NCI-H748 treated with DMSO at 0.1 percent for 48 hours (cell line): ENCODE results near the gene C2CD4A.

Source experiments
- DNase-seq: peaks from one replicate; lab custom pipeline; 2025; lab: John Stamatoyannopoulos, UW

C2CD4A gene

DNA sequence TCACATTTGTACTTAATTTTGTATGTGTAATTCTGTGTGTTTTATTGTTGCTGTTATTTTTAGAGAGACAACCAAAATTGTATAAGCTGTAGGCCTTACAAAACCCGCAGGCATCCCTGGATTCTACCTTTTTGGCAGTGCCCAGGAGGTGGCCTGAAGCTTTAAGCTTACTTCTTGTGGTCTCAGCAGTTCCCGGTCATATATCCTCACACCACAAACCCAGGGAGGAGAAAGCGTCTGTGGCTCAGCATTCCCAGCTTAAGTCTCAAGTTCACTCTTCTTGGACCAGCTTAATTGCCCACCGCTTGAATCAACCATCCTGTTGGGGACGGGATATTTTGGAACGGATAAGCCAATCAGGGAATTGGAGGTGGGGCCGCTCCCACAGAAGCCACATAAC is 36.7 kb downstream of the C2CD4A start:
- no peak for DNase-seq

DNA sequence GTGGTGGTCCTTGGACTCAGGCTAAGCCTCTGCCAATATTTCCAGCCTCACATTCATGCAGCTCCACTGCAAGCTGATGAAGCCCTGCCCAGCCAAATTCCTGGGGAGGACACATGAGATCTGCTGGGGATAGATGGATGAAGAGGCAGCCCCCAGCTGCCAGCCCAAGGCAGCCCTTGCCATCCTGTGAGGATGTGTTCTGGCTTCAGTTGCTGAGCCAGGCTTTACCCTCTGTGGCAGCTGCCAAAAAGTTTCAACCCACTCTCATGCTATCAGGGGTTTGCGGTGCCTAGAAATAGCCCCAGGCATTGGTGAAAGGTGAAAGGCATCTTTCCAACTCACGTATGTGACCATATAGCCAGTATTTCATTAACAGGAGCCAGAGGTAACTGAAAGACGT is 37.6 kb downstream of the C2CD4A start:
- DNase-seq = no peak

DNA sequence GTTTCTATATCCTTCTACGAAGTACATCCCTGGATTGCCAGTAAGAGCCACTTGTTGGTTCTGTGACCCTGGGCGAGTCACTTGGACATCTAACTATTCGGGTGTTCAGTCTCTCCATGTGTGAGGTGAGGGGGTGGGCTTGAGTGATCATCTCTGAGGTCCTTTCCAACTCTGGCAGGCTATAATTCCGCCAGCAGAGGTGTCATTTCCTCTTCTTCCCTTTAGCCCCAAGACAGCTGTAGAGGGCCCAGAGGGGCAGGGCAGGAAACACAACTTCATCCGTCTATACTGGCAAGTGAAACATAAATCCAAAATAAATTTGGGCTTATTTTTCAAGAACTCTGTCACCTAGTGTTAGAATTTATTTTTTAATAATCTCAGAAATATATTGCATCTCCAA is 38.1 kb downstream of the C2CD4A start:
- no peak for DNase-seq

DNA sequence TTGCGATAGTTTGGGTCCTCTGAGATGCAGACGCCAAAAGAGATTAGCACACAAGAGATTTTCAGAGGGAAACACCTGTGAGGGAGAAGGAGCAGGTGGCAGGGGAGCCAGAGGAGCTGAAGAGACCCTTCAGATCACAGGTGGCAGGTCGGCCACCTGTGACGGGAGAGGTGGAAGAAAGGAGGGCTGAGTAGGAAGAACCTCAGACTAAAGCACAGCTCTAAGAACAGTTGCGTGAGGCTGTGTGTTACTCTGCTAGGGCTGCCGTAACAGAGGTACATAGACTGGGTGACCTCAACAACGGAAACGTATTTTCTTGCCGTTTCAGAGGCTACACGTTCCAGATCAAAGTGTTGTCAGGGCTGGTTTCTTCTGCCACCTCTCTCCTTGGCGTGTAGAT is 38.5 kb downstream of the C2CD4A start:
- DNase-seq = no peak

DNA sequence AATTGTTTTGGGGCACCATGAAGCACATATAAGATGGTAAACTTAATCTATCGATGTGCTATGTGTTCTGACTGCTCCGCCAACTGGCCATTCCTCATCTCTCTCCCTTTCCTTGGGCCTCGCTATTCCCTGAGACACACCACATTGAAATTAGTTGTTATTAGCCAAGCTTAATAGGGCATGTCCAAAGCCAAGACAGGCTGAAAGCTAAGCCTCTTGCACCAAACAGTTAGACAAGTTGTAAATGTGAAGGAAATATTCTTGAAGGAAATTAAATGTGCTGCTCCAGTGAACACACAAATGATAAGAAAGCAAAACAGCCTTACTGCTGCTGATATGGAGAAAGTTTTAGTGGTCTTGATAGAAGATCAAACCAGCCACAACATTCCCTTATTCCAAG is 39.3 kb downstream of the C2CD4A start:
- no peak for DNase-seq

DNA sequence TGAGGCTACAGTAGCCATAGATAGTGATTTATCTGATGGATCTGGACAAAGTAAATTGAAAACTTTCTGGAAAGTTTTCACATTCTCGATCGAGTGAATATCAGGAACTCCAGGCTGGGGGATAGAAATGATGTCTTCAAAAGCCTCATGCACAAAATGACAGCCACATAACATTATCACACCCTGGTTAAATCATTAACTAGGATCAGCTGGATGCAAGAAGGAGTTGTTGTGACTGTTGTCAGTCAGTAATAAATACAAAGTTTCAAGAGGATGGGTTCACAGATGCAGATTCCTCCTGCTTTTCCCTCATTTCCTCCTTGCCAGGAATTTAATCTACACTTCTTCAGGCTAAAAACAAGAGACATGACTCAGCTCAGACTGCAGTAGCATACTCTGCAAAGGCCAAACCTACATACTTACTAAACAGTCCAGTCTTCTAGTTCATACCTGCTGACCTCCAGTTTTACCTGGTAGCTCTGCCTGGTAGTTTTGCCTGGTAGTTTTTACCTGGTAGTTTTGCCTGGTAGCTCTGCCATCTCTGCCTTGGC is 40.9 kb downstream of the C2CD4A start:
- DNase-seq = no peak

DNA sequence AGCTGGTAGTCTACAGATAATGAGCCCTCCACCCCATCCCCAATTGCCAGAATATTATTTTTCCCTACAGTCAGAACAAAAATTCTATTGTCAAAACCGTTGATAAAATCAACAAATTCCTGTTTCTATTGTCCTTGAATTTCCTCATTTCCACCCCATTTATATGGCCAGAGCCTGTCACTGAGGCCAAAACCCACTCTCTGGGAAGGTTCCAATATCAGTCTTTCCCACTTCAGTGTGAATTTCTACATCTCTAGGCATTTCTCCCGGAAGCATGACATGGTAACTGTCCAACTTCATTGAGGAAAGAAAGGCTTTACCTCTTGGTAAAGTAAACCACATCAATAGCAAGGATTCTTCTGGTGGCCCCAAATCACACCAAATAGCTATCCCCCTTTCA is 41.6 kb downstream of the C2CD4A start:
- no peak for DNase-seq

DNA sequence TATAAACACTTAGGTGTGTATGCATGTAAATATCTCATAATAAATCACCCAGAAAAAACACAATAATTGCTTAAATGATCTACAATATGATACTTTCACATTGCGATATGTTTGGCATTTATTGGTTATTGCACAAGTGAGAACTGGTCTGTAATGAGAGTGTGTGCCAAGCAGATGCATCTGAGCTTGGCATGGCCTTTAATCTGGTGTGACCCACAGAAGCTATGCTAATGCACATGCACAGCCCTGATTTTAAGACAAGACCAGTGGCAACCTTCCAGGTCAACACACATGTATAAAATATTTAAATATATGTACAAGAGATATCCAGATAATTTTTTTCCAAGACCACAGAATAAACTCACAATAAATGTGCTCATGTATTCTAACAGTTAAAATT is 42.7 kb downstream of the C2CD4A start:
- peak; percentile 8 for DNase-seq

DNA sequence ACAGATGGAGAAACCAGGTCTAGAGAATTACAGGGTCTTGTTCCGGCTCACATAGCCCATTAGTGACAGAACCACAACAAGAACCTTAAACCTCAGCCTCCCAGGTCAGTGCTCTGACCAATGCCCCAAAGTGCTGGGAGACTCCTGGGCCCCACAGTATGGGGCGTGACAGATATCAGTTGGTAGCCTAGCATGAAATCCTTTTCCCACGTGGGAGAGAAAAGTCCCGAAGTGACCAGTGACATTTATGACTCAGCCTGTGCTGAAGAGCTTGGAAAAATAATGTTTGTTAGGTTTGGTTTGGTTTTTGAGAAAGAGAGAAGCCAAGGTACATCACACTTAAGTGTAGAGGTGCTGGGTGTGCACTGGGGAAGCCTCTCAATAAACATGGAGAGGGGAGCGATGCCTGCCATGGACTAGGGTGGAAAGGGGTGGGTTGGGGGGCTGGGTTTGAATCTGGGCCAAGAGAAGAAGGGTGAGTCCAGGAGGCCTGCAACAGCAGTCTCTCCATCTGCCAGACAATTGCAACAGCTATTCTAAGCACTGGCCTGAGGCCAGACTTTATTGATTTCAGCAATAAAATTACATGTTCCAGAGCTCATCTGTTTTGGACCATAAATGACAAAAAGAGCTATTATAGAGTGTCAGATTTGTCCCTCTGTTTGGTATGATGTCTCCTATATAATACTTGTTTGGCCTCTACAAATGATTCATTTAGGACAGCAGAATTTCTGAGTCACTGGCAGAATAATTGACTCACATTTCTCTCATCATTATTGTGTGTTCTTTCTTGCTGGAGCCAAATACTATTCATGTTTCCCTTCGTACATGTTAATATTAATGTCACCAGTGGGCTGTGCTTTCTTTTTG is 43.4 kb downstream of the C2CD4A start:
- DNase-seq = peak; percentile 85

DNA sequence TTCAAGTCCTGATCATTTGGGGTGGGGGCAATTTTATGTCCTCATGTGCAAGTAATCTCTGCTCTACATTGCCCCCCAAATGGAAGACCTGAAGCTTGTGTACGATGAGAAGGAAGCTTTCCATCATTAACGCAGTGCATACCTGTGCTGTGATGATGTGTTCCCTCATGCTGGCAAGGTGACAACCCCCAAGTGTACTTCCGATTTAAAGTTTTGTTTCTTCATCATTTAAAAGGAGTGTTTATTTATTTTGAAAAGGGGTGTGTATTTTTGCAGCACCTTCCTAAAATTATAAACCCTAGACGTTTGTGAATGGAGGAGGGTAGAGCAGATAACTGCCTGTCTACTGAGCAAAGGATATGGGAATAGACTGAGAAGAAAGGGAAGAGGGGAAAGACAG is 45.3 kb downstream of the C2CD4A start:
- no peak for DNase-seq

DNA sequence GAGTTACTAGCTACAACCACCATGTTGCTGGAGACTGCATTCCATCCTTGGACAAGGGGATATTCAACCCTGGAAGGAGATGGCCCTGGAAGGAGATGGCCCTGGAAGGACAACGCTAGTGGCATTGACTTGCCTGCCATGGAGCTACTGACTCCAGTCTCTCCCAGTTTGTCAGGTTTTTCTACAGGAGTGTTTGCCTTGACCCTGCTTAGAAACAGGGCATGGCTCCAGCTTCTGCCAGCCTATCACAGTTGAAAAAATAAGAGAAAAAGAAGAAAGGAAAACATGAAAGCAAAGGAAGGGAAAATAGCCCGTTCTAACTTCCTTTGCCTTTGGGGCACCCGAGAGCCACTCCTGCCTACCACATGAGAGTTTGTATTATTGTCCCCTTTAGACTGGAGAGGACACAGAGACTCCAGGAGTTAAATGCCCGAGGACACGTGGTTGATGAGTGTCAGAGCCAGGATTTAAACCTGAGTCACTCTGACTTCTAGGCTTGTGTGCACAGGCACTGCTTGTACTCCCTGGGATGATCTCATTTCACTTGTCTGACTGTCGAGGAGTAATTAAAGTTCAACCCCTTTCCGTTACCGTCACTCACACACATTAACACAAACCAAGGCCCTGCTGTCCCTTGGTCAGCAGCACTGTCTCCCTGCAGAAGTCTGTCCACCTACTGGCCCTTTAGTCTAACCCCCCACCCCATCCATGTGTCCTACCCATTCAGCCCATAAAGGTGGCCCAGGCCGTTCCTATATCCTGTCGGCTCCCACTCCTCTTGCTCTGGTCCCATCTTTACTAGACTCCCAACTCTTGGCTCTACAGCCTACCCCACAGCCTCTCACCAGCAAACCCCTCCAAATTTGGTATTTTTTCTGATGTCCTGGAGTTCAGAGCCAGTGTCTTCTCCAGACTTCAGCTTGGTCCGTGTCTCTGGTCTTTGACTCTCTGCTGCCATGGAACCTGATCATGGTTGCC is 46.1 kb downstream of the C2CD4A start:
- DNase-seq = no peak

DNA sequence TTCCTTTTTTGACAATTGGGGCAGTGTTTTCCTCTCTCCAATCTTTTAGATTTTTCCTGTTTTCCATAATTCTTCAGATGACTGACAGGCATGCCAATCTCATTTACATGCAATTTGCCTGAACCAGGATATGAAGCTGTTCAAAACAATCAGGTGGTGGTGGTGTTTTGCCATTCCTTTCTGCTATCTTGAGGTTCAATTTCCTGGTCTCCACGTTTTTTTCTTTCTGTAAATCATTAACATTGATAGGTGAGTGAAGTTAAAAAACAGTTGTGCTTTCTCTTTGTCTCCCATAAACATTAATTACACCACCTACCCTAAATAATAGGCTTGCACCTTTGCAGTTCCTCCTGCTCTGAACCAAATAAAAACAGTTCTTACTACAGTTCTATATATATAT is 49.1 kb downstream of the C2CD4A start:
- DNase-seq = no peak

DNA sequence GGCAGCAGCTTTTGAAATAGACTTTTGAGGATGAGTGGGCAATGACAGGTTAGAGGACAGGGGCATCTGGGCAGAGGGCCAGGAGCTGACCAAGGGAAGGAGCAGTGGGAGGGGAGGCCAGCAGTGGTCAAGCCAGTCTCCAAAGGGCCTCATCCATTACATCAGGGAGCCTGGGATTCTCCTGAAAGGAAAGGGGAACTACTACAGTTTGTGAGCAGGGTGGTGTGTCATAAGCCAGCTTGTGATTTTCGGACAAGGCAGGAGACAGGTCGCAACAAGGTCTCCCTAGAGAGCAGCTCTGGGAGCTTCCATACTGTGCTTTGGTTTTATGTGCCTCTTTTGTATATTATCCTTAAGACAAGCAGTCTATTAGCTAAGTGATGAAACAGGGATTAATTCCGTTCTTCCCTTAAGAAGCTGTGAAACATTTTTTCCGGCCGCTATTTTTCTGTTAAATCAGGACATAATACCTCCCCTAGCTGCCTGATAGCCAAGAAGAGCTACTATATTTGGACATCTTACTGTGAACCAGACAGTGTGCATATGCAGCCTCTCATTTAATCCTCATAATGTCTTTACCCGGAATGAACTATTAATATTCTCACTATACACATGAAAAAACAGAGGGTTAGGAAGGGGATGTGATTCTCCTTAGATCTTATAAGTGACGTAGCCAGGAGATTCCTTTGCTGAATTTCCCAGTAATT is 51.9 kb downstream of the C2CD4A start:
- DNase-seq = no peak

DNA sequence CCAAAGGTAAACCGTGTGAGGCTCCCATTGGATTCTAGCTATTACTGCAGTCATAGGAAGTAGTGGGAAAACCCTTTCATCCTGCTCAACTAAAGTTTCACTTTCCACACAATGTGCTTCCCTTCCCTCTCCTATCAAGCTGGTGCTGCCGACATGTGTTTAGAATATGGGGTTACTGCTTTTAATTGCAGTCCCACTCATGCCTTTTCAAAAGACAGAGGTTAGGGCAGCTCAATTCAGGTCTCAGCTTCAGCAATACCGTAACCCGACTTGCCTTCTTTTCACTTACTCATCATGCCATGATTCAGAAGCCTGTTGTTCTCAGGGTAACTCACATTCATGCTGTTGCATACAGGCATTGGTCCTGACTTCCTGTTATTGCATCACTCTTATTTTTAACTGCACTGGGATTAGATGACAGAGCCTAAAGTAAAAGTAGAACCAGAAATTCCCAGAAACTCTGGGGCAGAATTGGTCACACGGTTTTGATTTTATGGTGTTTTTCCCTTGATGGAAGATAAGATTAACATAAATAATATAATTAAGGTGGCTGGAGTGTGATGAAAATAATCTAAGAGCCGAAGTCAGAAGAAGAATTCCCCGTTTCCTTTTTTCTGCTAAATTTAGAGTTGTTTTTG is 52.6 kb downstream of the C2CD4A start:
- DNase-seq = no peak

DNA sequence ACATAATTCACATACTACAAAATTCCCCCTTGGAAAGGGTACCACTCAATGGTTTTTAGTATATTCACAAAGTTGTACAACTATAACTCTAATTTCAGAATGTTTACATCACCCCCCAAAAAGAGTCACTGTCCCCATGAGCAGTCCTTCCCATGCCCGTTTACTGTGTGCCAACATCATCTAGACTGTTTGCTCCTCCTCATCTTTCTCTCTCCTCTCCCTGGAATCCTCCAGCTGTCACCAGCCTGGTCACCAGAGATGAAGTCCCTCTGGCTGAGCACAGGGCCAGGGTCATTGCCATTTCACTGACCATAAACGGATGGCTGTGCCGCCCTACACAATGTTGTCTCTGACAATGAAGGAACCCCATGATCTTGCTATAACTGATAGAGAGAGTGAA is 53.1 kb downstream of the C2CD4A start:
- no peak for DNase-seq
